BJ (cell line): ENCODE measurements around the gene EPS15. TPM values are rescaled to one million over a fixed set of nuclear protein-coding genes. Genes with fewer than 3 reads are reported as not detected.
"Not testable (repeated sequence)": the region's sequence is repeated elsewhere in the genome, so short reads cannot be mapped to it uniquely, and the experiment has no call there.

ENCODE experiments used
- CTCF ChIA-PET: fragments of 350-600 bp; formaldehyde crosslinking; extraction: SDS; loops from one replicate; lab custom pipeline; 2021; ENCODE audit warnings: antibody characterized with exemption, inconsistent platforms; lab: Yijun Ruan, JAX
- POLR2A ChIA-PET: fragments of 300-600 bp; sonication (Branson Sonifier 250); formaldehyde crosslinking; extraction: SDS; loops from one replicate; lab custom pipeline; 2021; ENCODE audit warnings: antibody characterized with exemption; lab: Charles Lee
- DNase-seq: peaks from one replicate; pipeline ENCODE4 v3.0.0-alpha.2; 2011; ENCODE audit warnings: low read depth
- H3K27me3 ChIP-seq: 2 replicates; pipeline ENCODE4 v1.6.0; 2011; ENCODE audit warnings: low read length; ENCODE audit not compliant: control insufficient read depth, insufficient read depth
- H3K36me3 ChIP-seq: 2 replicates; pipeline ENCODE4 v1.5.1; 2011; ENCODE audit warnings: low read length; ENCODE audit not compliant: control insufficient read depth, insufficient read depth
- H3K4me3 ChIP-seq: 2 replicates; pipeline ENCODE4 v1.5.1; 2011; ENCODE audit warnings: low read depth, mild to moderate bottlenecking, control low read depth, low read length
- polyA plus RNA-seq: library from polyadenylated mRNA; depleted of rRNA; stranded (reverse); fragments of >200 nt; gene quantifications from 2 replicates; pipeline ENCODE4 v1.2.3, GENCODE V29; 2011
- TF ChIP-seq, protein P1 (sequence below): IDR thresholded peaks from 2 replicates; pipeline ENCODE4 v1.5.1; 2011; ENCODE audit warnings: low read depth, mild to moderate bottlenecking, control low read depth, inconsistent platforms, low read length, moderate library complexity; ENCODE audit not compliant: insufficient read depth

EPS15 gene
- polyA plus RNA-seq, 1 experiment: 18.7 TPM

- 0 out of 2 replicates have a peak, but pooled peaks cover 2% of the 10 kb centered on the region for H3K27me3 ChIP-seq
- TF ChIP-seq, protein P1, sequence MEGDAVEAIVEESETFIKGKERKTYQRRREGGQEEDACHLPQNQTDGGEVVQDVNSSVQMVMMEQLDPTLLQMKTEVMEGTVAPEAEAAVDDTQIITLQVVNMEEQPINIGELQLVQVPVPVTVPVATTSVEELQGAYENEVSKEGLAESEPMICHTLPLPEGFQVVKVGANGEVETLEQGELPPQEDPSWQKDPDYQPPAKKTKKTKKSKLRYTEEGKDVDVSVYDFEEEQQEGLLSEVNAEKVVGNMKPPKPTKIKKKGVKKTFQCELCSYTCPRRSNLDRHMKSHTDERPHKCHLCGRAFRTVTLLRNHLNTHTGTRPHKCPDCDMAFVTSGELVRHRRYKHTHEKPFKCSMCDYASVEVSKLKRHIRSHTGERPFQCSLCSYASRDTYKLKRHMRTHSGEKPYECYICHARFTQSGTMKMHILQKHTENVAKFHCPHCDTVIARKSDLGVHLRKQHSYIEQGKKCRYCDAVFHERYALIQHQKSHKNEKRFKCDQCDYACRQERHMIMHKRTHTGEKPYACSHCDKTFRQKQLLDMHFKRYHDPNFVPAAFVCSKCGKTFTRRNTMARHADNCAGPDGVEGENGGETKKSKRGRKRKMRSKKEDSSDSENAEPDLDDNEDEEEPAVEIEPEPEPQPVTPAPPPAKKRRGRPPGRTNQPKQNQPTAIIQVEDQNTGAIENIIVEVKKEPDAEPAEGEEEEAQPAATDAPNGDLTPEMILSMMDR: peak; percentile 85
- H3K4me3 ChIP-seq: no peak overlapping the region
- POLR2A ChIA-PET: no interaction called here
- peak; percentile 35 for DNase-seq
- H3K36me3 ChIP-seq: no peaks in the 10 kb centered on the region
- CTCF ChIA-PET: interaction anchor here (0.8 to 1.5 kb wide), 8 partner anchors 9 to 761 kb away, joined by 3 to 6 read pairs (median 4); no protein-coding TSS in a partner anchor
Observed at GRCh38 chr1:51535006-51535592, 16.0 kb upstream of the EPS15 start.

DNA sequence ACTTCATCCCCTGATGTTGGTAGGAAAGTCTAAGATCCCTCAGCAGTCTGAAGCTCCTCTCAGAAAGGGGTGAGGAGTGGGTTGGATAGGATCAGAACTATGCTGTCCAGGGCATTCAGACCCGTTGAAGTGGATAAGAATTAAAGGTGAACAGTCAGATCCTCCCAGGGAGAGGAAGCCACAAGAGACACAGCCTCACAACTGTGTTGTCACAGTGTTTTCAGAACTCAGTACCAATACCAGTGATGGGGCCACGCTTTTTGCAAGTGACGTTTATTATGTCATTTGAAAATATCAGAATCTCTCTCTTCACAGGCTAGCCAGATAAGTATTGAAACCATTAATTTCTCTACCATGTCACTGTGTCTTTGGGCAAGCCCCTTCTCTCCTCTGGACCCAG lies 15.4 kb upstream of the EPS15 start:
- no peak for DNase-seq
- no peaks in the 10 kb centered on the region for H3K36me3 ChIP-seq
- TF ChIP-seq, protein P1: no peak
- H3K27me3 ChIP-seq: 0 out of 2 replicates have a peak, but pooled peaks cover 2% of the 10 kb centered on the region
- CTCF ChIA-PET: interaction anchor here (0.8 to 1.9 kb wide), 6 partner anchors 10 to 238 kb away, joined by 3 to 5 read pairs (median 4); no protein-coding TSS in a partner anchor
- POLR2A ChIA-PET: no interaction called here
- H3K4me3 ChIP-seq: no peak overlapping the region

GRCh38 chr1:51532853-51533252 lies 13.8 kb upstream of the EPS15 start:
- ChIA-PET POLR2A (no interaction called here), CTCF (interaction anchor here (1.9 kb wide), 1 partner anchor 236 kb away, joined by 5 read pairs; no protein-coding TSS in a partner anchor)
- Histone ChIP-seq H3K36me3 (no peaks in the 10 kb centered on the region), H3K27me3 (0 out of 2 replicates have a peak, but pooled peaks cover 2% of the 10 kb centered on the region), H3K4me3 (no peak overlapping the region)
- no peak for DNase-seq
- TF ChIP-seq, protein P1: no peak

- H3K36me3 ChIP-seq, H3K27me3 ChIP-seq, DNase-seq, CTCF ChIA-PET, H3K4me3 ChIP-seq, POLR2A ChIA-PET: not testable (repeated sequence)
Observed at GRCh38 chr1:51530447-51530846, 11.4 kb upstream of the EPS15 start.

DNA sequence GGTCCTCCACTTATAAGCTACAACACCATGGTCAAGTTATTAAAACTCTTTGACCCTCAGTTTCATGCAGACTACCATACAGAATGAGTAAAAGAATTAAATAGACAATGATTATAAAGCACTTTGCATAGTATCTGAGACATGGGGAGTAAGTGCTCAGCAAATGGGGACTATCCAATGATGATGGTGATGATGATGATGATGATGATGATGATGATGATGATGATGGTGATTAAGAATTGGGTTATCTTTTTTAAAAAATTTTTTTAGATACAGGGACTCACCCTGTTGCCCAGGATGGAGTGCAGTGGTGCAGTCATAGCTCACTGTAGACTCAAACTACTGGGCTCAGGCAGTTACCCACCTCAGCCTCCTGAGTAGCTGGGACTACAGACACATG lies 8.1 kb upstream of the EPS15 start:
- Histone ChIP-seq H3K4me3 (no peak overlapping the region), H3K27me3 (no peaks in the 10 kb centered on the region), H3K36me3 (no peaks in the 10 kb centered on the region)
- ChIA-PET CTCF (no interaction called here), POLR2A (no interaction called here)
- TF ChIP-seq, protein P1: no peak
- no peak for DNase-seq
